ENCODE results near the gene IL21R. TPM values are rescaled to one million over a fixed set of nuclear protein-coding genes. Genes with fewer than 3 reads are reported as not detected.
A peak's percentile ranks its signal among the peaks of the same experiment; 100 is the strongest.

Gene IL21R
- total RNA-seq, 3 donors from 2014 or later (not counting 1 experiment from before 2014, with no cell fraction given): 24.3 to 45.7 (median 26.5) TPM

- Mint-ChIP-seq H3K27me3 (ENCODE audit: low read depth in 2 of 2) (no peaks in the 10 kb centered on the region), H3K27ac (peak overlapping the region; percentile 80 to 81), H3K4me1 (peaks cover 35 to 65% of the 10 kb centered on the region in 2 donors), H3K4me3 (no peak overlapping the region), H3K9me3 (no peaks in the 10 kb centered on the region), H3K36me3 (no peaks in the 10 kb centered on the region)
- WGBS (ENCODE audit: insufficient coverage): 97% methylated on average over 5 of the region's 5 CpGs
- Histone ChIP-seq H3K4me3 (ENCODE audit: low read length) (no peak overlapping the region), H3K27me3 (ENCODE audit: control insufficient read depth, insufficient read depth, low read length) (no peaks in the 10 kb centered on the region), H3K9me3 (ENCODE audit: control insufficient read depth, insufficient read depth, low read length) (no peaks in the 10 kb centered on the region), H3K4me1 (ENCODE audit: control insufficient read depth, insufficient read depth, low read length) (peaks cover 82% of the 10 kb centered on the region), H3K27ac (ENCODE audit: low read length) (no peak overlapping the region), H3K36me3 (ENCODE audit: control insufficient read depth, insufficient read depth, low read length) (peaks cover 43% of the 10 kb centered on the region)
- TF ChIP-seq, protein P1, sequence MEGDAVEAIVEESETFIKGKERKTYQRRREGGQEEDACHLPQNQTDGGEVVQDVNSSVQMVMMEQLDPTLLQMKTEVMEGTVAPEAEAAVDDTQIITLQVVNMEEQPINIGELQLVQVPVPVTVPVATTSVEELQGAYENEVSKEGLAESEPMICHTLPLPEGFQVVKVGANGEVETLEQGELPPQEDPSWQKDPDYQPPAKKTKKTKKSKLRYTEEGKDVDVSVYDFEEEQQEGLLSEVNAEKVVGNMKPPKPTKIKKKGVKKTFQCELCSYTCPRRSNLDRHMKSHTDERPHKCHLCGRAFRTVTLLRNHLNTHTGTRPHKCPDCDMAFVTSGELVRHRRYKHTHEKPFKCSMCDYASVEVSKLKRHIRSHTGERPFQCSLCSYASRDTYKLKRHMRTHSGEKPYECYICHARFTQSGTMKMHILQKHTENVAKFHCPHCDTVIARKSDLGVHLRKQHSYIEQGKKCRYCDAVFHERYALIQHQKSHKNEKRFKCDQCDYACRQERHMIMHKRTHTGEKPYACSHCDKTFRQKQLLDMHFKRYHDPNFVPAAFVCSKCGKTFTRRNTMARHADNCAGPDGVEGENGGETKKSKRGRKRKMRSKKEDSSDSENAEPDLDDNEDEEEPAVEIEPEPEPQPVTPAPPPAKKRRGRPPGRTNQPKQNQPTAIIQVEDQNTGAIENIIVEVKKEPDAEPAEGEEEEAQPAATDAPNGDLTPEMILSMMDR (IDR thresholded peaks at IDR 0.05): no peak
- intact Hi-C loops (cut with micrococcal nuclease): no loop called here
- DNase-seq (no peak), ATAC-seq (no peak)
Measured at GRCh38 chr16:27458987-27459688, 57.2 kb downstream of the IL21R start.

- Mint-ChIP-seq H3K36me3 (no peaks in the 10 kb centered on the region), H3K27me3 (ENCODE audit: low read depth in 2 of 2) (no peaks in the 10 kb centered on the region), H3K4me1 (peaks cover 43 to 72% of the 10 kb centered on the region in 2 donors), H3K9me3 (no peaks in the 10 kb centered on the region), H3K4me3 (no peak overlapping the region), H3K27ac (peak overlapping the region; percentile 80 to 81)
- ATAC-seq (no peak), DNase-seq (no peak)
- no peaks in the 10 kb centered on the region for H3K27me3 ChIP-seq (ENCODE audit: control insufficient read depth, insufficient read depth, low read length)
- H3K4me1 ChIP-seq (ENCODE audit: control insufficient read depth, insufficient read depth, low read length): peaks cover 82% of the 10 kb centered on the region
- WGBS (ENCODE audit: insufficient coverage): 83% methylated on average over 4 of the region's 4 CpGs
- peak overlapping the region; percentile 42 for H3K27ac ChIP-seq (ENCODE audit: low read length)
- TF ChIP-seq, protein P1 (IDR thresholded peaks at IDR 0.05): no peak
- intact Hi-C loops (cut with micrococcal nuclease): no loop called here
- H3K4me3 ChIP-seq (ENCODE audit: low read length): no peak overlapping the region
- H3K36me3 ChIP-seq (ENCODE audit: control insufficient read depth, insufficient read depth, low read length): peaks cover 51% of the 10 kb centered on the region
- no peaks in the 10 kb centered on the region for H3K9me3 ChIP-seq (ENCODE audit: control insufficient read depth, insufficient read depth, low read length)
Measured at GRCh38 chr16:27460213-27460612, 58.2 kb downstream of the IL21R start.

GRCh38 chr16:27460663-27461482 lies 58.9 kb downstream of the IL21R start:
- WGBS (ENCODE audit: insufficient coverage): 93% methylated on average over 20 of the region's 20 CpGs
- TF ChIP-seq, protein P1 (IDR thresholded peaks at IDR 0.05): no peak
- peak overlapping the region; percentile 28 for H3K4me3 Mint-ChIP-seq
- no peak overlapping the region for H3K4me3 ChIP-seq (ENCODE audit: low read length)
- no peaks in the 10 kb centered on the region for H3K9me3 ChIP-seq (ENCODE audit: control insufficient read depth, insufficient read depth, low read length)
- no peak for ATAC-seq
- H3K27ac Mint-ChIP-seq: peak overlapping the region; percentile 72 to 96
- peaks cover 82% of the 10 kb centered on the region for H3K4me1 ChIP-seq (ENCODE audit: control insufficient read depth, insufficient read depth, low read length)
- no peaks in the 10 kb centered on the region for H3K27me3 ChIP-seq (ENCODE audit: control insufficient read depth, insufficient read depth, low read length)
- H3K4me1 Mint-ChIP-seq: peaks cover 44 to 74% of the 10 kb centered on the region in 2 donors
- no peaks in the 10 kb centered on the region for H3K36me3 Mint-ChIP-seq
- no peaks in the 10 kb centered on the region for H3K9me3 Mint-ChIP-seq
- peaks cover 51% of the 10 kb centered on the region for H3K36me3 ChIP-seq (ENCODE audit: control insufficient read depth, insufficient read depth, low read length)
- DNase-seq: no peak
- intact Hi-C loops (cut with micrococcal nuclease): no loop called here
- H3K27me3 Mint-ChIP-seq (ENCODE audit: low read depth in 2 of 2): no peaks in the 10 kb centered on the region
- H3K27ac ChIP-seq (ENCODE audit: low read length): no peak overlapping the region
